Stimulated activated CD4-positive, alpha-beta T cell treated with anti-CD3 and anti-CD28 coated beads, Interleukin-15, amount 100 ng/mL, for 48 hours (primary cell): ENCODE measurements around the gene ZNF507.

Source experiments
- DNase-seq, 2 donors: peaks; one replicate each; pipeline ENCODE4 v3.0.0-alpha.2; 2020; ENCODE audit warnings: low read depth in 2 of 2

Gene ZNF507

GRCh38 chr19:32339988-32340874, 5.2 kb upstream of the ZNF507 start:
- peak in 1 of 2 donors; percentile 25 for DNase-seq

DNA sequence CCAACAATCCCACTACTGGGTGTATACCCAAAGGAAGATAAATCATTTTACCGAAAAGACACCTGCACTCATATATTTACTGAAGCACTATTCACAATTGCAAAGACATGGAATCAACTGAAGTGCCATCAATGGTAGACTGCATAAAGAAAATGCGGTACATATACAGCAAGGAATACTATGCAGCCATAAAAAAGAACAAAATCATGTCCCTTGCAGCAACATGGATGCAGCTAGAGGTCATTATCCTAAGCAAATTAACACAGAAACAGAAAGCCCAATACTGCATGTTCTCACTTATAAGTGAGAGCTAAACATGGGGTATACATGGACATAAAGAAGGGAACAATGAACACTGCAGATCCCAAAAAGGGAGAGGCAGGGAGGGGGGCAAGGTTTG, 2.7 kb upstream of the ZNF507 start:
- DNase-seq: no peak

DNA sequence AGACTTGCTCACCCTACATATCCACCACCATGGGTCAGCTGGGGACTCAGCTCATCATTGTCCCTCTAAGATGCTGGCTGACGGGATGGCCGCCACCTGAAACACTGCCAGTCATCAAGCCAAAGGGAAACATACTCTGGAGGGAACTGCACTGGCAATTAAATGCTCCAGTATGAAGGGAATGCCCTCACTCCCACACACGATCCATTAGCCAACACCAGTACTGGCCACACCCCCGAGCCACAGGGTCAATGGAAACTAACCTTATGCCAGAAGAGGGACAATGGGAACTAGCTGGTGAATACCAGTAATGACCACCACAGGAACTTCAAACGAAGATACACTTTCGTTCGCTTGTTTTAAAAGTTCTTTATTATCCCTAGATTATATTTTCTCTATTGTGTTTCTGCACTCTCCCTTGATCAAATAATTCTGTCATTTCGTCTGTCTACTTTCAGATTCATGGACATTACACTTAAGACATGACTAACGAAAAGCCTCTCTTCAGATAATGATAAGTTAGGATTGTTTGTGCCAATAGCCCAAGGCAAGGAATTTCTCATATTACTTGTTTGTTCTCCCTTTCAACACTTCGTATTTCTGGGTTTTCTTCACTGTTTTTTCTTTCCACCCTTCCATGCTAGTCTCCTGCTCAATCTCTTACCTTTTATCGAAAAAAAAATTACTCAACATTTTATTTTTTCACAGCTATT, 1.7 kb upstream of the ZNF507 start:
- DNase-seq: no peak

- DNase-seq: no peak
Observed at GRCh38 chr19:32346901-32347300, 1.5 kb downstream of the ZNF507 start.

DNA sequence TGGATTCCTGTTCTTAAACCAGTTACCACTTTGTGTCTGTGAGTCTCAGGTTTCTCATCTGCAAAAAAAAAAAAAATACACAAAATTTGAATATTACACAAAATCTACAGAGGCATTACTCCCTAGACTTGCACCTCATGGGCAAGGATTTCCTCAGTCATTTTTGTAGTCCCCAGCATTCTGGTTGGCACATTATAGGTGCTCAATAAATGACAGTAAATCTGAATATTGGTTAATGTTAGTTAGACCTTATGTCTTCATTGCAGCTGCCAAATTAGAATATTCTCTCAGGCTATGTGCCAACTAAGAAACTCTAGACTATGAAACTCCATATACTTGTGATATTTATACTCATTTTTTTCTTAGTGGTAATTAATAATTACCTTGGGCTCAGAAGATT, 2.2 kb downstream of the ZNF507 start:
- DNase-seq: no peak

DNA sequence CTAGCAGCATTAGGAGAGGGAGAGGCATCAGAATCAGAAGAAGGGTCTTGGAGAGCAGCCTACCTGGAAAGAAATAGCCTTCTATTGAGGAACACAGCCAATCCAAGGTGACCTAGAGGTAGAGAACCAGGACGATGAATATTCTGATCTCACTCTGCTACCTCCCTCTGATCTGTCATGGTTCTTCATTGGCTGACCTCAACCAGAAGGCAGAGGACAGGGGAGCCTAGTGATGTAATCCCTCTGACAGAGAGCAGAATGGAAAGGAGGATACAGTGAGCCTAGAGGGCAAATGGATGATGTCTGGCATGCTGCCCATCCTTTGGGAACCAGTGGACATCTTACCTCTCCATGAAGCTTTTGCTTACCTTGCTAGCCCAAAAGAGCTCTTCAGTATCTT, 3.6 kb downstream of the ZNF507 start:
- DNase-seq: no peak

DNA sequence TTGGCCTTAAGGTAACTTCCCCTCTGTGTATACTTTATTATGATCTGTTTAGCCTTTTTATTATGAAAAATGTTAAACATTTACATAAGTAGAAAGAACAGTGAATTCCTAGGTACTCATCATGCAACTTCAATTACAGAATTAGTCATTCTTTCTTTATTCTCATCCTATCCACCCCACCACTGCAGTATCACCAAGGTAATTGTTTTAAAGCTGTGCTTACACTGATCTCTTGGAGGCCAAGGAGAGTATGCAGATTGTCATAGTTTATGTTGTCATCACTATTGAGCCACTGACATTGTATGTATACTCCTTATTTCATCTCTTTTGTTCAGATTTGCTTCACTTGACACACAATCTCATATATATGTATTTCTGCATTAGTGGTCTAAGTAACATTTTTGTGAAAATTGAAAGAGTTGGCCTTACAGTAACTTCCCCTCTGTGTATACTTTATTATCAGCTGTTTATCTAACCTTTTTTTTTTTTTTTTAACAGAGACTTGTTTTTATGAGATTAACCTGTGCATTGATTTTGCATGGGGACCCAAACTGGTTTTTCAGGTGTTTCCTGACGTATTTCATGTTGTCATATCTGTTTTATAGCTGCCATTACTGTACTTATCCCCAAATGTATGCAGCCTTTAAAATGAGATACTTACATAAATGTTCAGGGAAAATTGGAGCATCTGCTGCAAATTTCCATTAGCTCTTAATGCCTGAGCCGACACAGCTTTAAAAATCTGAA, 4.5 kb downstream of the ZNF507 start:
- DNase-seq: no peak

DNA sequence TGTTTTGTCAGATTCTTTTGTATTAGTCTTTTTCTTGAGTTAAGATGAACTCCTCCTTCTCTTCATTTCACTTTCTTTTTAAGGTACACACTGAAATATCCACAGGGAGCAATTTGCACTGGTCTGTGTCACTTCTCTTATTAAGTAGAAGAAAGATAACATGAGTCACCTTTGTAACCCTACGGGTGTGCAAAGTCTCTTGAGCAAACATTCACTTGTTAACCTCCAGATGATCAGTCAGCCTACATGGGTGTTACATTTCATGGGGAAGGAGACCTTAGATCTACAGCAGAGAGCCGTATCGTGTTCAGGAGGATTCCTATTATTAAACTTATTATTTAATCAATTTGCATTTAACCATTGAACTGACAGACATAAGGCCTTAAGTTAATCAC, 5.1 kb downstream of the ZNF507 start:
- DNase-seq: no peak

DNA sequence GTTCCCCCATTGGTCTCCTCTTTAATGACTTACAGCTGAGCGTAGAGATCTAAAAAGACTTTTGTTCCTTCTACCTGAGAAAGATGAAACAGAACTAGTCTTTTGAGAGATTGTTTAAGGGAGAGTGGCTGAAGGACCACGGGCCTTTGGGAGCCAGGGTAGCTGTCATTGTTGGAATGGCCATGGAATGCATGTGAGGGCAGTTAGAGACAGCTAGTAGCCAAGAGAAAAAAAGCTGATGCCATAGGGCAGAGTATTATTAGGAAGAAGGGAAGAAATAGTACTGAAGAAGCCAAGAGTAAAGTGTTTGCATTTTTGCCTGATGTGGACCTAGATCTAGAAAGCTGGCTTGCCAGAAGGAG, 5.6 kb downstream of the ZNF507 start:
- DNase-seq: no peak

DNA sequence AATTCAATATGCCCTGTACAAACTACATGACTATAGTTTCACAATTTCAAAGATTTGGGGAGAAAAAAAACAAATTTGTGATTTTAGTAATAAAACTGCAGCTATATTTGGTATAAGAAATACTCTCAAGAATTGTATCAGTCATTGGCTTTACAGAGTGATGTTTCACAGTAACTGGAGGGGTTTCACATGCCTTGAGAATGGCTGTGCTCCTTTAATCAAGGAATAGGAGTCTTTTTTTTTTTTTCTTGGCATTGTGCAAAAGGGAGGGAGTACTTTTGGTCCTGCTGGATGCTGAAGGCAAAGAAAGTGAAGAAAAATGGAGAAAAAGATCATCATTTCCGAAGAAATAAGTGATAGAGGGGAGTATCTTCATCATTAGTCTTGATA, 6.8 kb downstream of the ZNF507 start:
- DNase-seq: no peak

DNA sequence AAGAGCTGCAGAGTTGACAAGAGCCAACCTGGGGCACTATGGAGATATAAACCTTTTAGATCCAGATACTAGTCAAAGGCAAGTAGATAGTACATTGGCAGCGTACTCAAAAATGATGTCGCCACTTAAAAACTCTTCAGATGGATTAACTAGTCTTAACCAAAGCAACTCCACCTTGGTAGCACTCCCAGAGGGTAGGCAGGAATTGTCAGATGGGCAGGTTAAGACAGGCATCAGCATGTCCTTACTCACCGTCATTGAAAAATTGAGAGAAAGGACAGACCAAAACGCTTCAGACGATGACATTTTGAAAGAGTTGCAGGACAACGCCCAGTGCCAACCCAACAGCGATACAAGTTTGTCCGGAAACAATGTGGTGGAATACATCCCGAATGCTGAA, 8.9 kb downstream of the ZNF507 start:
- DNase-seq: no peak

- no peak for DNase-seq
Observed at GRCh38 chr19:32355309-32355708, 9.9 kb downstream of the ZNF507 start.

- DNase-seq: no peak
Observed at GRCh38 chr19:32357720-32358119, 12.3 kb downstream of the ZNF507 start.

DNA sequence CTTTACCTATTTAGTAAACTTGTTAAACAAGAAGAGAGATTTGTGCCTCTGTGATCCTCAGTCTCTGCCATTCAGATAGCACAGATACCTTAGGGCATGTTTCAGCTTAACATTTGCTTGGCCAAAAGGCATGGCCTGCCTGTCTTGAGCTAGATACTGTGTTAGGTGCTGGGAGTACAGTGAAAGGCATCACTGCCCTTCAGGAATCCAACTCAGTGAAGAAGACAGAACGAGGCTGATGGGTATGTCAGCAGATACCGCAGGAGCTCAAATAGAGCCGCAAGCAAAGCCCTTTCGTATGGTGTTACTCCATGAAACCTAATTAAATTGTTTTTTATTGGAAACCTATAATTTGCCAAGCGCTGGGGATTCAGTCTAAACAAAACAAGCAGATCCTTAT, 12.9 kb downstream of the ZNF507 start:
- no peak for DNase-seq

- DNase-seq: no peak
Observed at GRCh38 chr19:32359581-32359980, 14.2 kb downstream of the ZNF507 start.

- DNase-seq: no peak
Observed at GRCh38 chr19:32361574-32362317, 16.3 kb downstream of the ZNF507 start.

DNA sequence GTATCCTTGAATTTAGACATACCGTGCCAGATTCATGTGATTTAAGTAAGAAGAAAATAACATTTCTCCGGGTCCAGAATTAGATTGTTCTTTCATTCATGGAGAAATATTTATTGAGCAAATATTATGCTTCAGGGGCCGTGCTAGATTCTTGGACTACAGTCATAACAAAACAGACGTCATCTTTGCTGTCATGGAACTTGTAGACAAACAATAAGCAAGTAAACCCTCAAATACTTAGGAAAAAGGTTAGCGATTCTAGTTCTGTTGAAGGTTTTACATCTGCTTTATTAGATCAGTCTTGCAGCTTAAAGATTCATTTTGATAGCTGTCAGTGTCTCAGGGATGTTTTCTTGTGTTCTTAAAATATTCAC, 16.9 kb downstream of the ZNF507 start:
- no peak for DNase-seq

DNA sequence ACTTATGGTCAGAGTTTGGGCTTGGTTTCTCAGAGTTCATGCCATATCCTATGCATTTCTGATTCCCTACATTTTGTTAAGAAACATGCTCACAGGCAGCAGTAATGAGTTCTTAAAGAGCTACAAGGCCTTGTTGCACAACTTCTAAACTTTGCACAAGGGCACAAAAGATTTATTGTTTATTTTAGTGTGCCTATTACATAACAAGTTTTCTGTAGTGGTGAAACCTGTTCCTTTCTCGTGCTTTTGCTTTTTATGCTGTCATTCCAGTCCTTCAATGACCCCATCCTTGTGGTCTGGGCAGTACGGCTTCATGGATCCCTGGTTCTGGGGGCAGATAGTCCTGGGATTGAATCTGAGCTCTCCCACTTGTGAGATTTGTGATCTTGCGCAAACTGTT, 17.8 kb downstream of the ZNF507 start:
- no peak for DNase-seq

- no peak for DNase-seq
Observed at GRCh38 chr19:32363632-32364031, 18.2 kb downstream of the ZNF507 start.

GRCh38 chr19:32364040-32364439, 18.6 kb downstream of the ZNF507 start:
- DNase-seq: no peak

DNA sequence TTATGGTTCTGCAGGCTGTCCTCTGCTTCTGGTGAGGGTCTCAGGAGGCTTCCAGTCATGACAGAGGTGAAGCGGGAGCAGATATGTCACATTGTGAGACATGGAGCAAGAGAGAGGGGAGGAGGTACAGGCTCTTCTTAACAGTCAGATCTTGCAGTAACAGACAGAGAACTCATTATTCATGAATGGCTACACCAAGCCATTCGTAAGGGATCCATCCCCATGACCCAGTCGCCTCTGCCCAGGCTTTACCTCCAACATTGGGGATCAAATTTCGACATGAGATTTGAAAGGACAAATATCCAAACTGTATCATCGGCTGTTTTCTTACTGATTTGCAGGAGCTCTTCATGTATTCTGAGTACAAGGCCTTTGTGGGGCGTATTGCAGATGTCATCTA, 21.7 kb downstream of the ZNF507 start:
- no peak for DNase-seq

DNA sequence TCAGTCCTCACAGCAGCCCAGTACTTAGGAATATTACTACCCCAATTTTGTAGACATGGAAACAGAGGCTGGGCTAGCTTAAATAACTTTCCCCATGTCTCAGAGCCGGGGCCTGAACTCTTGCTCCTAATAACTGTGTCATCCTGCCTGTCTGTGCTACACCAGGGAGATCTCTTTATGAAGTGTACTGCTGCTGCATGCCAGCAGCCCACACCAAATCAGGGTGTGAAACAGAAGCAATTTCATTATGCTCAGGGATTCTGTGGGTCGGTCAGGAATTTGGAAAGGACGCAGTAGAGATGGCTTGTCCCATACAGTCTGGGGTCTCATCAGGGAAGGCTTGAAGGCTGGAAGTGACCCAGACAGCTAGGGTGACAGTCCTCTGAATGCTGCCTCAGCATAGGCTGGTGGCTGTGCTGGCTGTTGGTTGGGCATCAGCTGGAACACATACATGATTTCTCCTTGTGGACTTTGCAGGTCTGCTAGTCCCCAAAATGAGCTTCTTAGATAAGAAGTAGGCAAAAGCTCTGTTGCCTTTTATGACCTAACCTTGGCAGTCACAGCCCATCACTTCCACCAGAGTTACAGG, 22.6 kb downstream of the ZNF507 start:
- DNase-seq: no peak
